ENCODE results near the gene PTPRK.

The PTPRK gene

DNA sequence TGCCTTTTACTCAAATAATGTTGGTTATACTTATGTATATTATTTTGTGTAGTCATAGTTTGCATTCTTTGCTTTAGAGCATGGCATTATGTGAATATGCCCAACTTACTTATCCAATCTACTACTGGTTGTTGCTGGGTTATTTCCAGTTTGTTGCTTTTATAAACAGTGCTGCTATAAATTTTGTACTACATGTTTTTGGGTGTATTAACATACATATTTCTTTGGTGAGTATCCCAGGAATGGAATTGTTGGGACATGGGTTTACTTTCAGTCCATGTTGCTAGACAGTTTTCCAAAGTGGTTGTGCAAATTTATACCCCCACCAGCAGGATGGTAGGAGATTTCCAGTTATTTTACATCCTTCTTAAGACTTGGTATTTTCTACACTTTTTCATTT lies 462.5 kb downstream of the PTPRK start:
- DNase-seq = no peak

DNA sequence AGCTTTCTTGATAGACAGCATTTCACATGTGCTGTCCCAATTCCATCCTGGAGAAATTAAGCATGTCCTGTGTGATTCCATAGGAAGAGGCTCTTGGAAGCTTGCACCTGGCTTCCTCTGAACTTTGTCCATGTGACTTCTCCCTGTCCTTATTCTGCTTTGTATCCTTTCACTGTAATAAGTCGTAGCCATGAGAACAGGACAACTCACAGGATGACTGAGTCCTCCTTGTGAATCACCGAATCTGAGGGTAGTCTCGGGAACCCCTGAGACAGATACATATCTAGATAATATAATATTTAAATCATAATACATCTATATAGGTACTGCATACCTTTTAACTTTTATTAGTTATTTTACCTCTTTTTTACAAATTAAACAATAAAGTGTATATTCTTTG lies 462.9 kb downstream of the PTPRK start:
- DNase-seq = no peak

DNA sequence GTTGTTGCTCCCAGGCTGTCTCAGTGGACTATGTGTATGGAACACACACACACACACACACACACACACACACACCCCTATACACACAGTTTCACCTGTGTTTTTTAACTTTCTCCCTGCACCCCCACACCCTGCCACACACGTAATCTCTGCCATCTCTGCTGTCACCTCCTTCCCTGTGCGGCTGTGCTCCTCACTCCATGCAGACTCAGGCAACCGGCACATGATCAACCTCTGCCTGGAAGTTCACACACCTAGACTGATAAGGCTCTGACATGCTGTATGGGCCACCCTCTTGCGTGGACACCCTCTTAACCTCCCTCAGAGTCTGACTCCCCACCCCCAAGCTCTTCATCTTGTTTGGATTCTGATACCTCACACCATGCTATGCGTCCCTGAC lies 467.3 kb downstream of the PTPRK start:
- DNase-seq = no peak

DNA sequence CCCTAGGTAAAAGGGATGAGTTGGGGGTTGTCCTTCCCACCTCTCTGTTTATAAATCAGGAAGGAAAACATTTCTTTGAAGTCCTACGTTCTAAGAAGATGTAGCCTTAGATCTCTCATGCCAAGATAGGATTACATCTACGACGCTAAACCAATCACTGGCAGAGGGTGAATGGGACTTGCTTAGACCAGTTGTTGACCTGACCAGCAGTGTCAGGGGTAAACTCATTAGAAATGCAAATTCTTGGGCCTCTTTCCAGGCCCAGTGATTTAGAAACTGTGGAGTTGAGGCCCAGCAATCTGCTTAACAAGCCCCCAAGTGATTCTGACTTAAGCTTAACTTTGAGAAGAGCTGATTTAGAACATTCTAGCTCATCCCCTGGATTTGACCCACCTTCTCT lies 472.4 kb downstream of the PTPRK start:
- DNase-seq = no peak

DNA sequence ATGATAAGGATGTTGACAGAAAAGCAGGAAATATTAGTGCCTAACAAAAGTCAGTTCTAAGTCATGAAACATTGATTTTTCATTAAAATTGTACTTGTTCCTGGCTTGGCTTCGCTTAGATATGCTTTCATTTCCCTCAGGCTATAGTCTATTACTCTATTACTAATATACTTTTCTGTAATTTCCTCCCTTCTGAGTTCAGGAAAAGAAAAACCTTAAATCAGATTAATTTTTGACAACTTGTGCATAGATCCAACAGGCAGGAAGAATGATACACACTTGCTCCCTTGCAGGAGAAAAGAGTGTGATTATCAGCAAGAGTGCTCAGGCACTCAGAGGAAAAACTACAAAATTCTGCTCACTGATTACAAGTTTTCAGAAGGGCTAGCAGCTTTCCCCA lies 474.4 kb downstream of the PTPRK start:
- DNase-seq = no peak

DNA sequence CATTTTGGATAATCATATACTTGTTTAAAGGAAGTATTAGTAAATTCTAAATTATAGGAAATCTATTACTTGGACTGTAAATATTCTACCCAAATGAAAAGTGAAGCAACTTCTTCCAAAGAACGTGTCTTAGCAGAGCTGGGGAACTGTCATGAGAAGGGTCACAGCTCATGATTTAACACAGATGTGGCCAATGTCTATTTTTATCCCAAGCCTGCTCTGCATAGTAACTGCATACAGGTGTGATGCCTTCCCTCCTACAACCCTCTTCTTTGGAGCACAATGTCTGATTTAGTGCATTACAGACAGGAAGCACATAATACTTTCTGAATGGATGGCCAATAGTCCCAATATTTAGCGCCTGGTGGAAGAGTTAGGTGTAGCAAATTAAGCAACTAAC lies 480.9 kb downstream of the PTPRK start:
- DNase-seq = no peak

DNA sequence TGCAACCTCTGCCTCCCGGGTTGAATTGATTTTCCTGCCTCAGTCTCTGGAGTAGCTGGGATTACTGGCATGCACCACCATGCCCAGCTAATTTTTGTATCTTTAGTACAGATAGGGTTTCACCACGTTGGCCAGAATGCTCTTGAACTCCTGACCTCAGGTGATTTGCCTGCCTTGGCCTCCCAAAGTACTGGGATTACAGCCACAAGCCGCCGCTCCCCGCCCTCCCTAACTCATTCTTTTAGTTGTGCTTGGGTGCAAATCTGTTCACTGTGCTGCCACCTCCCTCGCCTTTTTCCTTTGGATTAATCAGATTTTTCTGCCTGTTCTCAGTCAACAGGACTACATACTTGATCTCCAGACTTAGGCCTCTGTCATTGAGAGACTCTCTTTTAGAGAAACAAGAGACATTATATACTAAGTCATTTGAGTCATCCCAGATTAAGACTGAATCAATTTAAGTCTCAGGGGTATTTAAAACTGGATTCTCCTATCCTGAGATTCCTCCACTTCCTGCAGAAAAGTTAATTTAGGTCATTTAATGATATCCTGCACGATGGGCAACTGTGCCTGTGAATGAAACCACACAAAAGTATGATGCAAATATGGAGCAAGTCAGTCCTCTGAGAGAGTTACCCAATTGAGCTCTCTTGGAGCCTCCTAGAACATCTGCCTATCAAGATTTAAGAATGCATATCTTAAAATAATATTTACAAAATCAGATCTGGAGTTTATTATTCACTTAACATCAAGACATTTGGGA lies 483.4 kb downstream of the PTPRK start:
- DNase-seq = no peak

DNA sequence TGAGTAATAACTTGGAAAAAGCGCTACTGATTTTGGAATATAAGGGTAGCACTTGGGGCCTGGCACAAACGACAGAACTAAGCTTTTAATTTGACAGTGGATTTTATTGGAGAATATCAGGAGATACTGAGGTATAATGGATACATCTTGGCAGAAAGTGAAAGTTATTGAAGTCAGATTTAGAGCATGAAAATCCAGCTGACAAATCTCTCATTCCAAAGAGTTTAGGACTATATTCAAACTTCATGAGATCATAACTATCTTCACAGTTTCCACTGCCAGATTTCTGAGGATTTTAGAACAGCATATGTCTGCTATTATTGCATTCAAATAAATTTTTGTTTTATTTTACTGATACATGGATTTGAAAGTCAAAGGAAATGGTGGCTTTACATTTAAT lies 487.2 kb downstream of the PTPRK start:
- DNase-seq = no peak

DNA sequence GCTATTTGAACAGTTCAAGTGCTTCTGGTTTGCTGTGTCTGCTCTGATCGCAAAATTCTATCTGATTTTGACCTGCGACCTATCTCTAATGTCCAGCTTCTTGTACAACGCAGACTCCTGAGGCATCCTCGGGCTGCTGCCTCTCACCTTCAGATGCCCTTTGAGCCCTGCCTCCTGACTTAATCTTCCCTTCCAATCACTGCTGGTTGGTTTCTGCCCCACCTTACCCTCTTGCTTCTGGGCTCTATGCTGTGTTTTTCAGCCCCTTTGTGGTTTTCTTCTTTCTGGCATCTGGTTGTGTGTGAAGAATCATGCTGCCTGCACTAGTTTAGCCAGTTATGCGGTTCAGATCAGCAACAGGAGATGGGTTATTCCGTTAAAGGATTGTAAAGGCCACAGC lies 488.4 kb downstream of the PTPRK start:
- DNase-seq = no peak

DNA sequence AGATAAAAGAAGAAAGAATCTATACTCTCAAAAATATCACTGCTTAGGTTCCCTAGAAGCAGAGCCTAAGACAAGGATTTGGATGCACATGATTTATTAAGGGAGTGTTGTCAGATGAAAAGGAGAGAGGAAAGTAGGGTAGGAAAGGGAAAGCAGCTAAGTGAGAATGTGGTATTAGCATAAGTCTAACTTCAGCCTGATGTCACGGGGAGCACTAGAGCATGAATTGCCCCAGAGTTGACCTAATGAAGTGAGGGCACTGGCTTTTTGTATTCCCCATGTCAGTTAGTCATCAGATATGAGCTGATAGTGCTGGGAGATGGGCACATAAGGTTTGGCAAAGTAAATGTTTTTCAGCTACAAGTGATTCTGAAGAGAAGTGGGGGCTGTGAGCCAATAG lies 490.6 kb downstream of the PTPRK start:
- DNase-seq = no peak

DNA sequence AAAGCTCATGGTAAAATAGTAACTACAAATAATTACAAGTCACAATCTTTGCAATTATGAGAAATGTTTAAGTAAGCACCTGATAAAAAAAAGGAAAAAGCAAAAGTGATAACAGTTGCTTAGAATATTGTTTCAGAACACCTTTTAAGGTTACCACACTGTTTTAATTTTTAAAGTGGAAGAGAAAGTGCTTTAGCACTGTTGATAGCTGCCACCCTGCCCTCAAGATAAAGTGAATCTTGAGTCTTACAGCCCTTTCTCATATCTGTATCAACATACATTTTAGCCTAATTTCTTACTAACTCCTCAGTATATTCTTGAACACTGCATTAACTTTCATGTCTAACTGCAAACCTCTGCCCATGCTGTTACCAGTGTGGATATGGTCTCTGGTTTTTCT lies 492.2 kb downstream of the PTPRK start:
- no peak for DNase-seq

DNA sequence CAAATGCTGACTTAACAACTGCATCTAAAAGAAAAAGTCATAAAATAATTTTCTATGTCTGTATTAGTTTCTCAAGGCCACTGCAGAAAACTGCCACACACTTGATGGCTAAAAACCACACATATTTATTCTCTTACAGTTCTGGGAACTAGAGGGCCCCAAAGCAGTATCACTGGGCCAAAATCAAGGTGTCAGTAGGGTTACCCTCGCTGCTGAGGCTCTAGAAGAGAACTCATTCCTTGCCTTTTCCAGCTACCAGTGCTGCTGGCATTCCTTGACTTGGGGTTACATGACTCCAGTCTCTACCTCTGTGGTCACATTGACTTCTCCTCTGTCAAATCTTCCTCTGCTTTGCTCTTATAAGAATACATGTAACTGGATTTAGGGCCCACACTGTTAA lies 494.9 kb downstream of the PTPRK start:
- DNase-seq = no peak

DNA sequence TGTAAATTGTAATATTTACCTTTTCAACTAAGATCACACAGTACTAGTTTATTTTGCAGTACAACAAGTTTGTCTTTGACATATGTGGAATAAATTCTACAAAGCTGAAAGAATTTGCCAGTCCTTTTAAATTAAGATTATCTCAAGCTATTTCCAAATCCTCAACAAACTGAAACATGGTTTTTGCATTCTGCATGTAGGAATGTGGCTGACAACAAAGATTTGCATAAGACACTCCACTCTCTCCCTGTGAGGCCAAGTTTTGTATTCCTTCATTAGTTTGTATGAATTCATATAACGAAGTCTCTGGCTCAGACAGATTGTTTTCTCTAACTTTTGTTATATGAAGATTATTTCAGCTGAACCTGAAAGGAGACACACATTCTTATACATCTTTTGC lies 495.4 kb downstream of the PTPRK start:
- no peak for DNase-seq

DNA sequence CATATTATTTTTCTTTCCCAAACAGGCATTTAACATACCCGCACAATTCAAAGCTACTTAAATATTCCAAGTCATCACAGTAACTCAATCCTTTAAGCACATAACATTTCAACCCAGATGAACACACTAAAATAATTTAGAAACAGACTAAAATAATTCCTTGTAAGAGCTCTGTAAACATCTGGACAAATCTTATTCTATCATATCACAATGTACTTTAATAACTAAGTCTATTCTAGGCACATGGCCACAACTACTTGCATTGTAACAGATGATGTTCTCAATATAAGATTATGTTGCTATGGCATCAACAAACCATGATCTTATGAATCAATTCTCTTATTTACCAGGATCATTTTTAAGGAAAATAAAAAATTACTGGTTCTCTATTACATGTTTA lies 496.4 kb downstream of the PTPRK start:
- no peak for DNase-seq

DNA sequence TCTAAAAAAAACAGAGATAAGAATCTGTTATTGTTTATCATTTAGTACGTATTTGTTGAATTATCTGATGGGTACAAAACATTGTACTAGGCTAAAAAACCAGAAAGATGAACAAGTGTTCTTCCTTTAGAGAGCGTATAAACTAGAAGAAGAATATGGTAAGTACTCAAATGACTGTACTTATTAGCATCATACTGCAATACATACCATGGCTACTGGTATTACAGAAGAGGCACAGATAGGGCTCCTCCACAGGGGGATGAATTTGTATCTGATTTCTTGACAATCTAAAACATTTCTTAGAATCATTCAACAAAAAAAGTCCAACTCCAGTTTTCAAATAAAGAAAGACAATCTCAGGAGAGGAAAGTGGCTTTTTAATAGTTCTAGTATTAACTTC lies 501.6 kb downstream of the PTPRK start:
- DNase-seq = no peak

DNA sequence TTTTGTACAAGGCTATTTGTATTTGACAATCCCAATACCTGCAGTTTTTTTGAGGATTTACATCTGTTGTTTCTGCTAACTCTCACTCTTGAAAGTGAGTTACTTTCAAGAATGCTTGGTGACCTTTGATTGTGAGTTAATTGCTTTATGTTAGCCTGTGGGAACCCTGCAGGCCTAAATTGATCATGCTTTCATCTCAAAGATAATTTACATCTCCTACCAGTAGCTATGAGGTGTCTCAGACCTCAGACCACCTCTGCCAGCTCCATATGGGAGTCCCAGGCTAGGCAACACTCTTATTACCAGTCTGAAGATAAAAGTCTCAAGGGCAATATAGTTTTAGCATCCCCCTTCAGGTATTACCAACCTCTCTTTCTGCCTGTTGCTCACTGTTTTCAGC lies 503.1 kb downstream of the PTPRK start:
- DNase-seq = no peak

DNA sequence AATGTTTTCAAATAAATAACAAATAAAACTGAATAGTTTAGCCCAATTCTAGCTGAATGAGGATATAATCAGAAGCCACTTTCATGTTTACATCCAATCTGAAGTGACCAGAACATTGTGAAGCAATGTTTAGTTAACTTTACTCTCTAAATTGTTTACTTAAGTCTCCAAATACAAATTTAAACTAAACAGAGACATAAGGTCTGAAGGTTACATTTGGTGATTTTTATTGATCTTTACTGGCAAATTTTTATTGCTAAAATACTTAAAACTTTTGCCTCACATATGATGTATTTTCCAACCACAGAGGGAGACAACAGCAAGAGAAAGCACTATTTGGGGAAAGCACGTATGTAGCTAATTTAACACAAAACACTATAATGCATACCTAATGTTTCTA lies 512.7 kb downstream of the PTPRK start:
- no peak for DNase-seq

DNA sequence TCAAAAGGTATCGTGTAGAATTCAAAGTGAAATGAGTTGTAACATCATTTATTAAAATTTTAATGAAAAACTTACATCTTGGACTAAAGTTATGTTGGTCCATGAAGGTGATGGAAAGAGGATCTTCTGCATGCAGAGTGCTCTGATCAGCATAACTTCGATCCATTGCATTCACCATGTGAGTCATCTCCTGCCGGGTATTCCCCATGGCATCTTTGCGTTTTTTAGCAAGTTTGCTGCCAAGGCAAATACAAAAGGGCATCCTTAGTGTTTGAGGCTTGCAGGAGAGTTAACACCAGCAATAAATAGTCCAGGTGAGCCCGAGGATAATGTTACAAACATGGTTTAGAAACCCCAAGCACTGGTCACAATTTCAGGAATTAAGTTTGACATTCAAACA lies 515.4 kb downstream of the PTPRK start:
- no peak for DNase-seq

DNA sequence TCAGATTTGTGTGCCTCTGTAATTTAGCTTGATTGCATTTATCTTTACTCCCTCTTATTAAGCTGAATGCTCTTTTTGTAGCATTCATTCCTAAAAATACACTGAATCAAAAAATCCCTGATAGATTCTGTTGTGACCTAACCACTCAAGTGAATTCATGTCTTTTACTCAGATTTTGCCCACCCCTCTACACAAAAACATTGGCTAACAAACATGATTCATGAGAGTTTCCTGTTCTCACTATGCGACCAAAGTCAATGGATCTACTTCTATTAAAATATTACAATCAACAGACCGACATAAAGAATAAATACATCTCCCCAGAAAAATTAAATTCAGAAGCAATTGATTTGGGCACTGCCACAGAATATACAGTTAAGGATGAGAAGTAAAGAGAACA lies 520.0 kb downstream of the PTPRK start:
- no peak for DNase-seq

DNA sequence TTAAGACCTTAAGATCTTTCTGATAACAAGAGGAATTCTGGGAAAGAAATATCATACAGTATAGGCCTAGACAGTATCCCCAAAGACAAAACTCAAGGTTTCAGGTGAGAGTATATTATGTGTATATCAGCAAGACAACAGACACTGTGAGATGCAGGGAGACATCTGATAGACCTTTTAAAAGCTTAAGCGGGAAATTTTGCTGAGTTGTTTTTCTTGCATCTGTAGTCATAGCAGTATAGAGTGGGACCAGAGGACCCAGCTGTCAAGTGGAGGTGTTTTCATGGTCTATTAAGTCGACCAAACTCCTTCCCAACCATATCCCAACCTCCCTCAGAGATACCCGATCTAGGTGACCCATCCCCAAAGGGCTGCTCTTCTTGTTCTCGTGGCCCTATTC lies 521.4 kb downstream of the PTPRK start:
- DNase-seq = no peak

DNA sequence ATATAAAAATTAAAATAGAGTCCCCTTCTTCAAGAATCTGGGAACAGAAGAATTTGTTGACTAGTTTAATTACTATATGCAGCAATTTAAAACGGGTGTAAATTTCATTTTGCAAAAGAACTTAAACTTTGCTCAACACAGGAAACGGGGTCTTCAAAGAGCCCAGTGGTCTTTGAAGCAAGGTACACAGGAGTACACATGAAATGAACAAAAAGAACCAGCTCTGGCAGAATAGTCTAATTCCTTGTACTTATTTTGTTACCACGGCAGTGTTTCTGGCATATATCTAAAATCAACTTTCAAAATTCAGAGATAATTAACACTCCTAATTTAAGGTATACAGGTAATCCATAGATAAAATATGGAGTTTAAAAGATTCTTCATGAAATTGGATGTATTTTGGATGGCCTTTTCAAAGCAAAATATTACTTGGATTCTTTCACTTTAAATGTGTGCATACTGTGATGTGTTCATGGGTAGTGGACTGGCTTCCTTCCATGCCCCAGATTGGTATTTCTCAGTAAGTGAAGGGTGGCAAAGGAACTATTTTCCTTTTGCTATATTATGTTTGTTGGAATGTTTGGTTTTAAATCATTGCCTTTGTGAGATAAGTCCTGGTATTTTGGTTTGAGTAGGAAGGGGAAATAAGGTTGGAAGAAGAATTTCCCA lies 522.8 kb downstream of the PTPRK start:
- DNase-seq = no peak

DNA sequence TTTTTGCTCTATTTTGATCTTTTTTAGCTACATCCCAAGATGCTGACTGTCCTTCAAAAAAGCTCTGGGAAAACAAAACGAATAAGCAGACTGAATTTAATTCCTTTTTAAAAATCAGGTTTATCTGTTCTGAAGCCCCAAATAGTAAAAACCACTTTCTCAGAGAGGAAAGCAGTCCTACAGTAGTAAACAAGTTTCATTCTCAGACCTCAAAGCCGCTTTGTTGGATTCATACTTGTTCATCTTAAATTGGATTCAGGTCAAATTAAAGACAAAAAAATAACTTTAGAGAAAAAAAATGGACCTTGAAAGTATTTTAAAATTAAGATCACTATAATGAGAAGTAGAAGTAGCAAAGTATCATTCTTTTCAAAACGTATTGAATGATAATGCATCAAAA lies 523.5 kb downstream of the PTPRK start:
- DNase-seq = no peak

DNA sequence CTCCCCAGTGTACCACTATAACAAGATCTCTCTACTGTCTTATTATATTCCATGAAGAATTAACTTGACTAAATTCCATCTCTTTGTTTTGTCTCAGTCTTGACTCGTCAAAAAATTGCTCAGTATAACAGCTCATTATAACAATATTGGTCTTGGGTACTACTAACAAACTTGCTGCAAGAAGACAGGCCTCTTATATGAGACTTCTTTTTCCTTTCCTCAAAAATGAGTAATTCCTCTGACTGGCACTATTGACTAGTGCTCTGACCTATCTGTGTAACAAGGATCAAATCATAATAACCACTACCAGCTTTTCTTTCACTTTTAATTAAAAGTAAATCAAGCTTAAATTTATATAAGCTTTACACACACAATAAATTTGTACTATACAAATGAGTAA lies 528.3 kb downstream of the PTPRK start:
- no peak for DNase-seq

DNA sequence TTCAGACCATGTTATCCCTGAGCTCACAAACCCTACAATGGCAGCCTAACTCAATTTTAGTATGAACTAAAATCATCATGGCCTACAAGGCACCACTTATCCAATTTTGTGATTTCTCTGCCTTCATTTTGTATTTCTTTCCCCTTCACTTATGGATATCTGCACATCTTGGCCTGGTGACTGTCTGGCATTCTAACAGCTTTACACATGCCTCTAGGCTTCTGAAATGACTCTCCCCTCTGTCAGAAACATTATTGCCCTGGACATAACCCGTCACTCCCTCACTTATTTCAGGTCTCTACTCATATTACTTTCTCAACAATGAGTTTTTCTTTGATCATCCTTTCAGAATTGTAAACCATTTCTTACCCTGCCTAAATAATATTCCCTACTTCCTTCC lies 530.3 kb downstream of the PTPRK start:
- no peak for DNase-seq

DNA sequence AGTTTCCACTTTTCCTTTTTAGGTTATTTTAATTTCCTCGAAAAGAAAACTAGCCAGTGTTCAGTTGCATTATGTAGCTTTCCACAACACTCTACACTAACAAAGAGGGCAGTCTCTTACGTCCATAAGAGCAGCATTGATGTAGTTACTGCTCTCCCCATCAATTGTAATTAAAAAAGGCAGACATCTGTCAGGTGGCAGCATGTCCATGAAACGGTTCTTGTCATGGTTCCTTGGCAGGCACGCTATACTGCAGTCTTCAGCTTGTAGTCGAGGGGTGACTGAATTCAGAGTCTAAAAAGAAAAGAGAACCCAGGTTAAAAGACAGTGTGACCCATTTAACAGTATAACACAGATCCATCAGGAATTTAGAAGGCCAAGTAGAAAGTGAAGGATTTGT lies 539.4 kb downstream of the PTPRK start:
- no peak for DNase-seq

Data from CD4-positive, alpha-beta T cell treated with Interleukin-1 beta for 1 hour (primary cell).